Activated CD8-positive, alpha-beta memory T cell treated with anti-CD3 and anti-CD28 coated beads, Interleukin-2, amount 50 U/mL, for 24 hours (primary cell): ENCODE data around the gene STAT5A.
"Not testable (repeated sequence)": the region's sequence is repeated elsewhere in the genome, so short reads cannot be mapped to it uniquely, and the experiment has no call there.

Experiments
- DNase-seq: peaks from one replicate; pipeline ENCODE4 v3.0.0-alpha.2; 2020; ENCODE audit errors: extremely low read depth

Gene STAT5A

DNA sequence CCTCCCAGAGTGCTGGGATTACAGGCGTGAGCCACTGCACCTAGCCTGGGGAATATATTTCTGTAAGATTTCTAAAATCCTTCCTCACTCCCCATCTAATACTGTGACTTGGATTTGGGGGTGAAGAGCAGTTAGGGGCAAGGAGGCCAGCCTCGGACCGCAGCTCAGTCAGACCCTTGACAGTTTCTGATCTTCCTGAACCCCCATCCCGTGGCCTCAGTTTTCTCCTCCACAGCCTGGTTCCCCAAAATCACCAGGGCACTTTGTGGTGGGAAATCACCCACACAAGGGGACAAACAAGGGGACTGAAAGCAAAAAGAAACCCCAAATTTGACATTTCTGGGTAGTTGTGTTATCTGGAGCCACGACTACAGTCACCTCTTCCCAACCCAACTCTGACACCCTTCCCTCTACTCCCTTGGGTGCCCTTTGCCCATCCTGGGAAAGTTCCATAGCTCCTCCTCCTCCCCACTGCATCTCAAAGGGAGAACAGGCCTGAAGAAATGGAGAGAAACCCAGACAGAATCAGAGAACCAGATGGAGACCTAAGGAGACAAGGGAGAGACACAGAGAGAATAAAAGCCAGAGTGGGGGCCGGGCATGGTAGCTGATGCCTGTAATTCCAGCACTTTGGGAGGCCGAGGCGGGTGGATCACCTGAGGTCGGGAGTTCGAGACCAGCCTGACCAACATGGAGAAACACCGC, 2.8 kb upstream of the STAT5A start:
- DNase-seq, result no peak

DNA sequence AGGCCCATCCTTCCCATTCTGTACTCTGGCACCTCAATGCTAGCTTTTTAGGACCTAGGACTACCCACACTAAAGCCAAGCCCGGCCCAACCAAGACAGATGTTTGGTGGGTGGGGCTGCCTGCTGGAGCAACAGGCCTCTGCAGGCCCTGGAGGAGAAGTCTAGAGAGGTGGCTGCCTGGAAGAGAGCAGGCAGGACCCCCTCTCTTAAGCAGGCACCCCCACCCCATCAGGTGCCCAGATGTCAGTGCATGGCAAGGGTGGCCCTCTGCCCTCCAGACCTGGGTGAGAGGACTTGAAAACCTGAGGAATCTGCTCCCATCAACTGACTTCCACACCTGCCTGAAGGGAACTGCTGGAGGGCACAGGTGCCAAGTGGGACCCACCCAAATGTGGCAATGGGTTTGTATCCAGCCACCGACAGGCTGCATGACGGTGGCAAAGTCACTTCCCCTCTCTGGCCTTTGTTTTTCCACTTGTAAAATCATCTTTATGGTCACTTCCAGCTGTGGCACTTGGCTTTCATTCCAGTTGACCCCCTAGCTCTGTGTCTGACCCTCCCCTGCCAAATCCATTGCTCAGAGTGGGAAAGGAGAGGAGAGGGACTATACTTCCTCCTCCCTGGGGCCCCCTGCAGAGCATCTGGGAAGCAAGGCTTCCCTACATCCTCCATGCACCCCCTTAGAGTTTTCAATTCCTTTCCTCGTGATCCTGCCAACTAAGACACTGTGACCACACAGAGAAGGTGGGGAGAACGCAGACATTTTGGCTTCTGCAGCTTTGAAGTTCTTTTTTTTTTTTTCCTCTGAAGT, 1.7 kb upstream of the STAT5A start:
- no peak for DNase-seq

DNA sequence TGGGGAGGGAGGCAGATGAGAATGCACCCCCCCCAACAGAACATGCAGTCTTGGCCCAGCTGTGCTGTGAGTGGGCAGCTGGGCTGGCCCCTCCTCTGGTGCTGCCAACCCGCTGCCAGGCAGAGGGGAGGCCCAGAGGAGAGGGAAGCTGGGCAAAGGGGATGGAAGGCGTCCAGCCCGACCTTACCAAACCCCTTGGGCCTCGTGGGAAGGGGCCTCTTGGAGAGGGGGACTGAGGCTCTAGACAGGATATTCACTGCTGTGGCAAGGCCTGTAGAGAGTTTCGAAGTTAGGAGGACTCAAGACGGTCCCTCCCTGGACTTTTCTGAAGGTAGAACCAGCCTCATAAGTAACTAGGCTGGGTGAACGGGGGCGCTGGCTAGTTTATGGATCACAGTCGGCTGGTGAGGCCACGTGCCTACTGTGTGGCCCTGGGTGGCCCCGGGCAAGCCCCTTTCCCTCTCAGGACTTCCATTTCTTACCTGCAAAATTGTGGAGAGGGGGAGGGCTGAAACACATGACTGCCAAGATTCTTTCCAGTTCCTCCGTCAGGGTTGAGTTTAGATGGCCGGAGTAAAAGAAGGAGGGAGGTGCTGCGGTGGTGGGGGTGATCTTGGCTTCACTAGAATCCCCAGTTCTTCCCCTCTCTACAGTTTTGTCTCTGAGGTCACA, 857 bp upstream of the STAT5A start:
- DNase-seq, result no peak

DNA sequence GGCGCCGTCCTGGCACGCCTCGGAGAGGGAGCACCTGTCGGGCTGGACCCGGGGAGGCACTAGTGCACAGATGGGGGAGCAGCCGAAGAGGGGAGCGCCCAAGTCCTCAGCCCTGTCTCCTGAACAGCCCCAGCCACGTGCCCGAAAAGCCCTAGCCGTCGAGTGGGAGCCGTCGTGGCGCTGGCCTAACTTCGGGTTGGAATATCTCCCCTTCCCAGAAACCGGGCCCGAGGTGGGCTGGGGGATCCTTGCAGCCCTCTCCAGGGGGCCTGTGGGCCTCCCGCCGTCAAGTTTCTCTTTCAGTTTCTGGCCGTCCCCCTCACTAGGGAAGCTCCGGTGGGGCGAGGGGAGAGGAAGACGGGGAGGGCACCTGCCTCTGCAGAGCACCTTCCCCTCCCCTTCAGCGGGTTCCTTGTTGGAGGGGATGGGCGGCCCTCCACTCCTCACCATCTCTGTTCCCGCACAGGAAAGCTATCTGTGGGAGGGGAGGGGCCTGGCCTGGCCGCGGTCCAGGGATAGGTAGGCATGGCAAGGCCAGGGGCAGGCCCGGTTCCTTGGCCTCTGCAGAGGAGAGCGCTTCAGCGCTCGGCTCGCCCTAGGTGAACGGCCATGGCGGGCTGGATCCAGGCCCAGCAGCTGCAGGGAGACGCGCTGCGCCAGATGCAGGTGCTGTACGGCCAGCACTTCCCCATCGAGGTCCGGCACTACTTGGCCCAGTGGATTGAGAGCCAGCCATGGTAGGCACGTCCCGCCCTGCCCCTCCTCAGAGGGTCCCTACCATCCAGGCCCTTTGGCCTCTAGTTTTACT, 709 bp downstream of the STAT5A start:
- DNase-seq, result no peak

DNA sequence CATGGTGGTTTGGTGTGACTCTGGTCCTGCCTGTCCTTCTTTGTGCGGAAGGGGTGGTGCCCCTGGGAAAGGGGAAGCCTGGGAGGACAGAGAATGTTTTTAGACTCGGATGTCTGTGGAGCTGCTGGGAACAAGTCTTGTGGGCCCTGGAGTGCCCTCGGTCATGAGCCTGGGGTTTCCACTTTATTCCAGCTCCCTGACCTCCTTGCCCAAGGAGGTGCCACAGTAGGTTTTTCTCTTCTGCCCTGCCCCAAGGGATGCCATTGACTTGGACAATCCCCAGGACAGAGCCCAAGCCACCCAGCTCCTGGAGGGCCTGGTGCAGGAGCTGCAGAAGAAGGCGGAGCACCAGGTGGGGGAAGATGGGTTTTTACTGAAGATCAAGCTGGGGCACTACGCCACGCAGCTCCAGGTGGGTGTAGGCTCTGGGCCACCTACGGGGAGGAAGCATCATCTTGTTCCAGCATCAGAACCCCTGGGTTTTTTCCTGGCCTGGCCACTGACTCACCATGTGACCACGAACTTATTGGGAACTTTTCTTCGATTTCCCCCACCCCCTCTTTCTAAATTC, 1.4 kb downstream of the STAT5A start:
- DNase-seq, result no peak

DNA sequence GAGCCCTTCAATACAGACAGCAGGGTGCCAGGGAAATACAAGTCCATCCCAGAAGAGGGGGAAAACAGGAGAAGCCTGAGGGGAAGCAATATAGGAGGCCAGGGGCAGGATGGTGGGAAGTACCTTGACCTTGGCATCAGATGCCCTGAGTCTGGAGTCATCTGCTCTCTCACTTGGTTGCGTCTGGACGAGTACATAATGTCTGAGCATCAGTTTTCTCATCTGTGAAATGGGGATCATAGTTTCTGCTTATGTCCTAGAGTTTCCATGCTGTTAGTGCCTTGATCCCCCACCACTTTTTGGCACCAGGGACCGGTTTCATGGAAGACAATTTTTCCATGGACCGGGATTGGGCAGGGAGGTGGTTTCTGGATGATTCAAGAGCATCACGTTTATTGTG, 2.3 kb downstream of the STAT5A start:
- DNase-seq, result no peak

DNA sequence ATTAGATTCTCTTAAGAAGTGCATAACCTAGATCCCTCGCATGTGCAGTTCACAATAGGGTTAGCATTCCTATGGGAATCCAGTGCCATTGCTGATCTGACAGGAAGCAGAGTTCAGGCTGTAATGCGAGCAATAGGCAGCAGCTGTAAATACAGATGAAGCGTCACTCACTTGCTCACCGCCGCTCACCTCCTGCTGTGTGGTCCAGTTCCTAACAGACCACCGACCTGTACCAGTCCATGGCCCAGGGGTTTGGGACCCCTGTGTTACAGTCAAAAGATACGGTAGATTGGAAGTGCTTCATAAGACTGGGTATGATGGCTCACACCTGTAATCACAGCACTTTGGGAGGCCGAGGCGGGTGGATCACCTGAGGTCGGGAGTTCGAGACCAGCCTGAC, 2.8 kb downstream of the STAT5A start:
- DNase-seq, result no peak

DNA sequence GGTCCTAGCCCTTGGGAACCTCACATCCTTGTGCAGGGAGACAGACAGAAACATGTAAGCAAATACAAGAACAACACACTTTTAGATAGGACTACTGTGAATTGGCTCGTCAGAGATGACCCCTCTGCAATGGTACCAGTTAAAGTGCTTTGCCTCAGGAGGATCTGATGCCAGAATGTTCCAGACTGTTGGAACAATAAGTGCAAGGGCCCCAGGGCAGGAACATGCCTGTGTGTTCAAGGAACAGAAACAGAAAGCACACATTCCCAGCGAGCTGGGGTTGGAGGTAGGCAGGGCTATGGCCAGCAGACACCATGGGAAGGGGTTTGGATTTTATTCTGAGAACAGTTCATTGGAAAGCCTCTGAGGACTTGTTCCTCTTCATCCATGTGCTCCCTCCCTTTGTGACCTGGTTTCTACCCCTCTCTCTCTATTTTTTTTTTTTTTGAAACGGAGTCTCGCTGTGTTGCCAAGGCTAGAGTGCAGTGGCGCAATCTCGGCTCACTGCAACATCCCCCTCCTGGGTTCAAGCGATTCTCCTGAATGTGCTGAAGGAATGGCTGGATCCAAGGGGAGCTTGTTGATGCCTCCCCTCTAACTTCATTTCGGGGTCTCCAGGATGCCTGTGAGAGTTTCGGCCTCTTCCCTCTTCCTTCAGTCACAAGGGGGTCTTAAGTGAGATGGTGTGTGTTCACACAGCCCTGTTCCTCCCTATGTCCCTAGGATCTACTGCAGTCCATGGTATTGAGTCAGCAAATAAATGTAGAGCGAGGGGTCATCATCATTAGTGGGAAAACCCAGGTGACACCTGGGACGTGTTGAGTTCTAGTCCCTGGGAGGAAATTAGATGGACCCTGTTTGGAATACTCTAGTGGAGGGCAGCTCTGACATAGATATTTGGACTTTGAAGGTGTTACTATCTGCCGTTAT, 6.4 kb downstream of the STAT5A start:
- no peak for DNase-seq

DNA sequence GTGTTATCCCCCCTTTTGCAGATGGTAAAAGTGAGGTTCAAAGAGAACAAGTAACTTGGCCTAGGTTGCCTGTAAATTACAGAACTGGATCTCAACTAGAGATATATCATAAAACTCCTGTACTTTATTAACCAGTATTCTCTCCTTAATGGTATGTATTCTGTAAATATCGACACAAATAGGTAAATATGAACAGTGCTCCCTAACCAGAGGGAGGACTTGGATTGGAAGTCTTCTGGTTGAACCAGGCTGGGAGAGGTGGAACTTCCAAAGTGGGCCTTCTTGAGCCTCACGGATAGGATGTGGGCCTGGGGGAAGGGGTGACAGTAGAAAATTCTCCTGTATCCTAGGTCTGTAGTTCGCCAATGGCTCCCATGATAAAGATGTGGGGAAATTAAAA, 7.7 kb downstream of the STAT5A start:
- DNase-seq, result no peak

DNA sequence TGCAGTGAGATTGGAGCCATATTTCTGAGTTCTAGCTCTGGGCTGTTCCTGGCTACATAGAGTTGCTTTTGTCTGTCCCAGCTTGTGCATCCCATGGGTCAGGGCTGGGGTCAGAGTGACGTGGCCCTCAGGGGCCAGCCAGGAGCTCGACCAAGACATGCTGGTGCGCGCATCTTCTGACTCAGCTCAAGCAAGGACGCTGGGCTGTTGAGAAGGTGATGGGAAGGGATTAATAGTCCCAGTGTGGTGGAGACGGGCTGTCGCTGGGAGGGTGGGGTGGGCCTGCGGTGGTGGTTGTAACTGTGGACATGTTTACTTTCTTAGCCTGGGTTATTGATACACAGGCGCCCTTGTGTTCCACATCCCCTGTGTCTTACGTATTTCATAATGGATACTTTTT, 9.5 kb downstream of the STAT5A start:
- DNase-seq, result not testable (repeated sequence)

DNA sequence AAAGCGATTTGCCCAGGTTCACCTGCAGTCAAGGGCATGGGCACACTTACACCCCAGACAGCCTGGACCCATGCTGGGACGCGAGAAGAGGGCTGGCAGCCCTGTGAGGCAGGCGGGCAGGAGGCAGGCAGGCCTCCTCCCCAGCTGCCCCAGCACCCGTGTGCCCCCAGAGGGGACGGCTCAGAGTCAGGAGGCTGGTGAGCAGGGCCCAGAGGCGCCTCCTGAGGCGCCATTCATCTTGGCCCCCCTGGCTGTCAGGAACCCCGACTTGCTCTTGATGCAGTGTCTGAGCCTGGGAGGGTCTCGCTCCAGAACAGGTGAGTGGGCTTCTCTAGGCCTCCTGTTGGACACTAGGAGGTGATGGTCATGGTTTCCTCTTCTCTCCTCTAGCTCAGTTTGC, 11.1 kb downstream of the STAT5A start:
- DNase-seq, result not testable (repeated sequence)

DNA sequence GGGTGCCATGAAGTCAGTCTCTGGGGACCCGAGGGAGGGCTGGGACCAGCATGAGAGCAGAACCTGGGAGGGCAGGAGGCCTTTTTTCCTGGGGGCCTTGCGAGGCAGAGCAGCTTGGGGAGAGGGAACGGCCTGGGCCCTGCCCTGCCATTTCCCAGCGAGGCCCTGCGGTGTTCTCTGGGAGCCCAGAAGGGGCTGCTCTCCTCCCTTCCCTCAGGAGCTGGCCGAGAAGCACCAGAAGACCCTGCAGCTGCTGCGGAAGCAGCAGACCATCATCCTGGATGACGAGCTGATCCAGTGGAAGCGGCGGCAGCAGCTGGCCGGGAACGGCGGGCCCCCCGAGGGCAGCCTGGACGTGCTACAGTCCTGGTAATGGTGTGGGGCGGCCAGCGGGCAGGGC, 11.6 kb downstream of the STAT5A start:
- DNase-seq, result not testable (repeated sequence)

DNA sequence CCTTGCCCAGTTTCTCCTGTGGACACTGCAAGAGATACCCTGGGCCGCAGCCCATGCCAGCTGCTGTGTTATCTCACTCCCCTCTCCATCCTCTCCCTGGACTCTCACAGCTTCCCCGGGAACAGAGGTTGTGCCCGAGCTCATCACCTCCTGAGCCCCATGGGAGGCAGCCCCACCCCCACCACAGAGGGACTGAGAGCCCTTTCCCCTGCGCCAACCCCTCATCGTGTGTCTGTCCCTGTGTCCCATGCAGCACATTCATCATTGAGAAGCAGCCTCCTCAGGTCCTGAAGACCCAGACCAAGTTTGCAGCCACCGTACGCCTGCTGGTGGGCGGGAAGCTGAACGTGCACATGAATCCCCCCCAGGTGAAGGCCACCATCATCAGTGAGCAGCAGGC, 12.7 kb downstream of the STAT5A start:
- DNase-seq, result no peak

DNA sequence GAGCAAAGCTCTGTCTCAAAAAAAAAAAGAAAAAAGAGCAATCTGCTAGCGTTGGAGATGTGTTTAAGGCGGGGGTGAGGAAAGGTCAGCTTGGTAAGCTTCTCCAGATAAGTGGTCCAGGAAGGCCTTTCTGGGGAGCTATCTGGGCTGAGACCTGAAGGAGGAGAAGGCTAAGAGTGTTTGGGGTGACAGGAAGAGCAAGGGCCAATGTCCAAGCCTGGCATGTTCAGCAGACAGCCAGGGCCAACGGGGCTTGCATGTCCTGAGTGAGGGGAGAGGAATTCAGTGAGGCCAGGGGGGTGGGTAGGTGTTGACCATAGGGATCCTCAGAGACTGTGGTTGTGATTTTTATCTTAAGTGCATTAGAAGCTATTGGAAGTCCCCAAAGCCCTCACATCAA, 15.4 kb downstream of the STAT5A start:
- DNase-seq, result no peak

DNA sequence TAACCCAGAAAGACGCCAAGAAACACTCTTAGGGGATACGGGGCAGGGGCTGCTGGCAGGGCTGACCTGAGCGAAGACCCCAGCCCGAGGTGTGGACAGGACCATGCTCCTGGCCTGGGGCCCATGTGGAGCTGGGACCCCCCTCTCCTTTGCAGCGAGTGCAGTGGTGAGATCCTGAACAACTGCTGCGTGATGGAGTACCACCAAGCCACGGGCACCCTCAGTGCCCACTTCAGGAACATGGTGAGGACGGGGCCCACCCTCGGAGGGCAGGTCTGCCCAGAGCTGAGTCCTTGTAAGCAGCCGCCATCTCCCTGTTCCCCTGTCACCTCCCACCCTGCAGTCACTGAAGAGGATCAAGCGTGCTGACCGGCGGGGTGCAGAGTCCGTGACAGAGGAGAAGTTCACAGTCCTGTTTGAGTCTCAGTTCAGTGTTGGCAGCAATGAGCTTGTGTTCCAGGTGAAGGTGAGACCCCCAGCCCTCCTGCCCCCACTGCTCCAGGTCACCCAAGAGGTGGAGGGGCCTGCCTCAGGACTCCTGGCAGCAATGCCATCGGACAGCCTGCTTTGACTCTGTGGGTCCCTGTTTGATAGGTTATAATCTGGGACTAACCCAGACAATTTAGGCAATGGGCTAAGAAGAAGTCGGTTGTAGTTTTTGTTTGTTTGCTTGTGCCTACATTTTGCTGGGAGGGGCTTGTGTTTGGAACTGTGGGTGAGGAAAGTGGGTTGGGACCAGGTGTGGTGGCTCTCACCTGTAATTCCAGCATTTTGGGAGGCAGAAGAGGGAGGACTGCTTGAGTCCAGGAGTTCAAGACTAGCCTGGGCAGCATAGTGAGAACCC, 16.1 kb downstream of the STAT5A start:
- DNase-seq, result no peak

DNA sequence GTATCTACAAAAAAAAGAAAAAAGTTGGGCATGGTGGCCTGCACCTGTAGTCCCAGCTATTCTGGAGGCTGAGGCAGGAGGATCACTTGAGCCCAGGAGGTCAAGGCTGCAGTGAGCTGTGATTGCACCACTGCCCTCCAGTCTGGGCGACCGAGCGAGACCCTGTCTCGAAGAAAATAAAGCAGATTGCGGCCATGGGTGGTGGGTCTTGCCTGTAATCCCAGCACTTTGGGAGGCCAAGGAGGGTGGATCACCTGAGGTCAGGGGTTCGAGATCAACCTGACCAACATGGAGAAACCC, 16.7 kb downstream of the STAT5A start:
- not testable (repeated sequence) for DNase-seq

DNA sequence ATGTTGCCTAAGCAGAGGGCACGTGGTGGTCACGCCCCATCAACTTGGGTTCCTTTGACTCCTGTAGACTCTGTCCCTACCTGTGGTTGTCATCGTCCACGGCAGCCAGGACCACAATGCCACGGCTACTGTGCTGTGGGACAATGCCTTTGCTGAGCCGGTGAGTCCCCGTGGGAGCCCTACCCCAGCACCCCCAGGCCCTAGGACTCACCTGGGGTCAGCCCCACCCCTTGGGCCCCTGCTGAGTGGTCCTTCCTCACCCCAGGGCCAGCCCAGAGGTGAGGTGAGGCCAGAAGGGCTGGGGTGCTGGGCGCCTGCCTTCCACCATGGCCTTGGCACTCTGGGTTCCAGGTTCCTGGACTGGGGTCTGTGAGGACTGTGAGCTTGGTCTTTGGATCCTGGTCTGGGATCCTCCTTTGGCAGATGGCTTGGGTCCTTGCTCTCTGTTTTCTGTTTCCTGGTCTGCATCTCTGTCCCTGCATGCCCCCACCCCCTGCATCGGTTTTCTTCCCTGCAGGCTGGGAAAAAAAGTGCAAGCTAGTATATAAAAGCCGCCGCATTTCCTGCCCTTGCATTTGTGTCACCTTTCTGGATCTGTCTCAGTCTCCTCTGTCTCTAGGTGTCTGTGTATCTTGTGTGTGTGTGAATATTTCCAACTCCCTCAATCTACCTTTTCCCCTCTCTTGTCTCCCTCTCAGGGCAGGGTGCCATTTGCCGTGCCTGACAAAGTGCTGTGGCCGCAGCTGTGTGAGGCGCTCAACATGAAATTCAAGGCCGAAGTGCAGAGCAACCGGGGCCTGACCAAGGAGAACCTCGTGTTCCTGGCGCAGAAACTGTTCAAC, 17.5 kb downstream of the STAT5A start:
- no peak for DNase-seq

DNA sequence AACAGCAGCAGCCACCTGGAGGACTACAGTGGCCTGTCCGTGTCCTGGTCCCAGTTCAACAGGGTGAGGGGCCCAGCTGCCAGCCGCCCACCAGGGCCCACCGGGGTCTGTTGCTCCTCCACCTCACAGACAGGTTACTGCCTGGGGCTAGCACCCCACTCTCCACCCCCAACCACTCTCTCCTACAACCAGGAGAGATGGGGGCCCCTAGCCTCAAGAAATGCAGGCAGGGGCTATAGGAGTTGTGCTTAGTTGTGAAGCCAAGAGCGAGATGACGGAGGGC, 18.0 kb downstream of the STAT5A start:
- DNase-seq, result no peak

DNA sequence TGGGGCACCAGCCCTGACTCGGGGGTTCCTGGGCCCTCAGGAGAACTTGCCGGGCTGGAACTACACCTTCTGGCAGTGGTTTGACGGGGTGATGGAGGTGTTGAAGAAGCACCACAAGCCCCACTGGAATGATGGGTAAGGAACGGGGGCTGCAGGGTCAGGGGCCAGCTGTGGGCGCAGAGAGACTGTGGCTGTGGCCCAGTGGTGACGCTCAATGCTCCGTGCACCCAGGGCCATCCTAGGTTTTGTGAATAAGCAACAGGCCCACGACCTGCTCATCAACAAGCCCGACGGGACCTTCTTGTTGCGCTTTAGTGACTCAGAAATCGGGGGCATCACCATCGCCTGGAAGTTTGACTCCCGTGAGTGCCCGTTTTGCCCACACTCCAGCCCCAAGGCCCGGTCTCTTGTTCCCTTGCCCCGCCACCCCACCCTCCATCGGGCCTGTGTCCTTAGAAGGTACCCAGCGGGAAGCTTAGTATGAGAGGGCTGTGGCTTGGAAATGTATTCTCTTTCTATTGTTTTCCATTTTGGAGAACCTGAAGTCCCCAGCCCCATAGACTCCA, 19.1 kb downstream of the STAT5A start:
- no peak for DNase-seq
